ENCODE results near the gene KCNA3.

Gene KCNA3

GRCh38 chr1:110674337-110675059 is at the start of gene KCNA3:
Gene KCNA3, minus strand, starts transcription at chr1:110674940. Its CDS starts 131 bp downstream, at chr1:110674809.
- DNase-seq = no peak

- DNase-seq = no peak
Measured at GRCh38 chr1:110722807-110723206, 48.1 kb upstream of the KCNA3 start.

GRCh38 chr1:110719908-110720307 is 45.2 kb upstream of the KCNA3 start:
- no peak for DNase-seq

- no peak for DNase-seq
Measured at GRCh38 chr1:110718452-110718851, 43.7 kb upstream of the KCNA3 start.

- no peak for DNase-seq
Measured at GRCh38 chr1:110717179-110717578, 42.4 kb upstream of the KCNA3 start.

- no peak for DNase-seq
Measured at GRCh38 chr1:110714374-110714995, 39.7 kb upstream of the KCNA3 start.

- DNase-seq = no peak
Measured at GRCh38 chr1:110713221-110713620, 38.5 kb upstream of the KCNA3 start.

GRCh38 chr1:110710314-110710713 is 35.6 kb upstream of the KCNA3 start:
- no peak for DNase-seq

GRCh38 chr1:110708974-110709440 is 34.3 kb upstream of the KCNA3 start:
- no peak for DNase-seq

GRCh38 chr1:110707232-110707631 is 32.5 kb upstream of the KCNA3 start:
- DNase-seq = no peak

GRCh38 chr1:110706621-110707020 is 31.9 kb upstream of the KCNA3 start:
- no peak for DNase-seq

GRCh38 chr1:110702260-110702659 is 27.5 kb upstream of the KCNA3 start:
- no peak for DNase-seq

GRCh38 chr1:110700767-110701166 is 26.0 kb upstream of the KCNA3 start:
- no peak for DNase-seq

GRCh38 chr1:110697606-110698005 is 22.9 kb upstream of the KCNA3 start:
- DNase-seq = no peak

- no peak for DNase-seq
Measured at GRCh38 chr1:110696818-110697217, 22.1 kb upstream of the KCNA3 start.

- DNase-seq = no peak
Measured at GRCh38 chr1:110690709-110691365, 16.1 kb upstream of the KCNA3 start.

- no peak for DNase-seq
Measured at GRCh38 chr1:110689868-110690267, 15.1 kb upstream of the KCNA3 start.

GRCh38 chr1:110688514-110688913 is 13.8 kb upstream of the KCNA3 start:
- no peak for DNase-seq

- no peak for DNase-seq
Measured at GRCh38 chr1:110687250-110687649, 12.5 kb upstream of the KCNA3 start.

GRCh38 chr1:110686188-110686587 is 11.4 kb upstream of the KCNA3 start:
- DNase-seq = no peak

- DNase-seq = no peak
Measured at GRCh38 chr1:110684491-110684890, 9.8 kb upstream of the KCNA3 start.

GRCh38 chr1:110682898-110683297 is 8.2 kb upstream of the KCNA3 start:
- DNase-seq = no peak

- no peak for DNase-seq
Measured at GRCh38 chr1:110680036-110680735, 5.4 kb upstream of the KCNA3 start.
